GM19238 (cell line): ENCODE results near the gene VWA2.

Experiments used
- DNase-seq: peaks from one replicate; pipeline ENCODE4 v3.0.0; 2011; ENCODE audit warnings: low spot score; ENCODE audit not compliant: insufficient read length

The VWA2 gene

GRCh38 chr10:114245121-114245791, 6.2 kb downstream of the VWA2 start:
- no peak for DNase-seq

- no peak for DNase-seq
These were observed 7.7 kb downstream of the VWA2 start for GRCh38 chr10:114246679-114247305.

GRCh38 chr10:114250236-114250635, 11.2 kb downstream of the VWA2 start:
- DNase-seq = no peak

GRCh38 chr10:114250716-114251115, 11.7 kb downstream of the VWA2 start:
- no peak for DNase-seq

GRCh38 chr10:114252092-114252491, 13.0 kb downstream of the VWA2 start:
- no peak for DNase-seq

- no peak for DNase-seq
These were observed 13.8 kb downstream of the VWA2 start for GRCh38 chr10:114252883-114253282.

GRCh38 chr10:114255227-114255626, 16.2 kb downstream of the VWA2 start:
- no peak for DNase-seq

- DNase-seq = no peak
These were observed 17.1 kb downstream of the VWA2 start for GRCh38 chr10:114256008-114256765.

- no peak for DNase-seq
These were observed 17.8 kb downstream of the VWA2 start for GRCh38 chr10:114256822-114257221.

GRCh38 chr10:114257498-114257897, 18.4 kb downstream of the VWA2 start:
- no peak for DNase-seq

GRCh38 chr10:114258274-114258840, 19.3 kb downstream of the VWA2 start:
- no peak for DNase-seq

- no peak for DNase-seq
These were observed 20.8 kb downstream of the VWA2 start for GRCh38 chr10:114259824-114260223.

- no peak for DNase-seq
These were observed 21.3 kb downstream of the VWA2 start for GRCh38 chr10:114260366-114260765.

GRCh38 chr10:114261076-114261475, 22.0 kb downstream of the VWA2 start:
- DNase-seq = no peak

GRCh38 chr10:114262496-114262895, 23.4 kb downstream of the VWA2 start:
- no peak for DNase-seq

- no peak for DNase-seq
These were observed 26.5 kb downstream of the VWA2 start for GRCh38 chr10:114265392-114266053.

GRCh38 chr10:114266521-114266920, 27.5 kb downstream of the VWA2 start:
- DNase-seq = no peak

GRCh38 chr10:114271075-114271778, 32.2 kb downstream of the VWA2 start:
- DNase-seq = no peak

GRCh38 chr10:114271779-114272167, 32.7 kb downstream of the VWA2 start:
- DNase-seq = no peak

GRCh38 chr10:114272696-114273095, 33.6 kb downstream of the VWA2 start:
- DNase-seq = no peak

- DNase-seq = no peak
These were observed 34.9 kb downstream of the VWA2 start for GRCh38 chr10:114273910-114274309.
